Stimulated activated CD4-positive, alpha-beta T cell treated with anti-CD3 and anti-CD28 coated beads, Interleukin-1b, Interleukin-23, amount 100 ng/mL, for 1 hour (primary cell): ENCODE data around the gene SMYD3.

ENCODE experiments used
- DNase-seq, 2 donors: peaks; one replicate each; pipeline ENCODE4 v3.0.0-alpha.2; 2020; ENCODE audit warnings: low read depth in 2 of 2

The SMYD3 gene

GRCh38 chr1:245873883-245874671 is 633.0 kb downstream of the SMYD3 start:
- DNase-seq: no peak

- no peak for DNase-seq
These were observed 634.0 kb downstream of the SMYD3 start for GRCh38 chr1:245873068-245873467.

- DNase-seq: no peak
These were observed 634.6 kb downstream of the SMYD3 start for GRCh38 chr1:245872475-245872874.

GRCh38 chr1:245871915-245872314 is 635.2 kb downstream of the SMYD3 start:
- no peak for DNase-seq

- DNase-seq: no peak
These were observed 635.9 kb downstream of the SMYD3 start for GRCh38 chr1:245871191-245871590.

- no peak for DNase-seq
These were observed 636.4 kb downstream of the SMYD3 start for GRCh38 chr1:245870698-245871097.

GRCh38 chr1:245869847-245870246 is 637.2 kb downstream of the SMYD3 start:
- no peak for DNase-seq

- no peak for DNase-seq
These were observed 639.3 kb downstream of the SMYD3 start for GRCh38 chr1:245867738-245868137.

- no peak for DNase-seq
These were observed 642.2 kb downstream of the SMYD3 start for GRCh38 chr1:245864872-245865271.

GRCh38 chr1:245863566-245864184 is 643.4 kb downstream of the SMYD3 start:
- no peak for DNase-seq

- no peak for DNase-seq
These were observed 644.1 kb downstream of the SMYD3 start for GRCh38 chr1:245862812-245863540.

- no peak for DNase-seq
These were observed 646.2 kb downstream of the SMYD3 start for GRCh38 chr1:245860657-245861544.

- no peak for DNase-seq
These were observed 647.5 kb downstream of the SMYD3 start for GRCh38 chr1:245859493-245860114.

GRCh38 chr1:245858722-245859492 is 648.2 kb downstream of the SMYD3 start:
- no peak for DNase-seq

GRCh38 chr1:245858022-245858721 is 648.9 kb downstream of the SMYD3 start:
- no peak for DNase-seq

- no peak for DNase-seq
These were observed 650.0 kb downstream of the SMYD3 start for GRCh38 chr1:245856944-245857531.

- no peak for DNase-seq
These were observed 651.0 kb downstream of the SMYD3 start for GRCh38 chr1:245855846-245856730.

GRCh38 chr1:245853291-245853690 is 653.8 kb downstream of the SMYD3 start:
- no peak for DNase-seq
